GM21360 (cell line): Measurements from ENCODE around the gene LLGL2.

Experiments
- ATAC-seq: cut with Tn5 transposase; IDR thresholded peaks from one replicate; pipeline ENCODE4 v1.9.1; 2021; ENCODE audit warnings: mild to moderate bottlenecking, moderate library complexity; ENCODE audit not compliant: unreplicated experiment

LLGL2 gene

GRCh38 chr17:75546181-75546580, 20.7 kb downstream of the LLGL2 start:
- ATAC-seq, result no peak

GRCh38 chr17:75547091-75547490, 21.6 kb downstream of the LLGL2 start:
- no peak for ATAC-seq

DNA sequence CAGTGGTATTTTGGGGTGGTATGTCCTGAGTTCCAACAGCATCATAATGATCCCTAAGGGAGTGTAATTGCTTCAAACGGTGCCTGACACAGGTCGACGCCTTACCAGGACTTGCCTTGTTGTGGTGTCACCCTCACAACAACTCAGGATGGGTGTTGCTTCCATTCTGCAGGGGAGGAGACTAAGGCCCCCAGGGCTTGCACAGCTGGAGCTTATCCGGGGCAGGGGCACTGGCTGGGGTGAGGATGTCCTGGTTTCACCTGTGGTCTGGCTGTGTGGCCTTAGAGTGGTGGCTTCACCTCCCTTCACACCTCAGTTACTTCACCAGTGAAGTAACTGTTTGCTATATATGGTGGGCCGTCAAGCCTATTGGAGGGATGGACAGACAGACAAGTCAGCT, 23.3 kb downstream of the LLGL2 start:
- no peak for ATAC-seq

GRCh38 chr17:75549246-75550138, 24.0 kb downstream of the LLGL2 start:
- no peak for ATAC-seq

GRCh38 chr17:75550139-75550465, 24.6 kb downstream of the LLGL2 start:
- ATAC-seq, result no peak

DNA sequence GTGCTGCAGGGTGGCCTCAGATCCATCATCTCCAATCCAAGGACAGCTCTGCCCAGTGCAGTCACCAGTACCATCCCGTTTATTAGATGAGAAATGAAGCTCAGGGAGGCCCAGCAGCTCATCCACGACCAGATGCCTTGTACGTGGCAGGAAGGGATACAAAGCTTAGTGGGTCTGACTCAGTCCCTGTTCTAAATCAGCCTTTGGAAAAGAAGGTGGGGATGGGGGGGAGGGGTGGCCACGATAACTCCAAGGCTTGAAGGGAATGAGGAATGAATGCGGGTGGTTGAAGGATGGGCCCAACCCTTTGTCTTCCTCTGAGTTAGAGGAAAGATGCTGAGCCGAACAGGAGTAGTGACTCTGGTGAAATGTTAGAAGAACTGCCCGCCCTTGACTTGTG, 25.8 kb downstream of the LLGL2 start:
- ATAC-seq, result no peak

GRCh38 chr17:75552425-75553294, 27.2 kb downstream of the LLGL2 start:
- no peak for ATAC-seq

- no peak for ATAC-seq
Measured at GRCh38 chr17:75553295-75554110, 28.0 kb downstream of the LLGL2 start.

GRCh38 chr17:75555679-75556153, 30.2 kb downstream of the LLGL2 start:
- no peak for ATAC-seq

DNA sequence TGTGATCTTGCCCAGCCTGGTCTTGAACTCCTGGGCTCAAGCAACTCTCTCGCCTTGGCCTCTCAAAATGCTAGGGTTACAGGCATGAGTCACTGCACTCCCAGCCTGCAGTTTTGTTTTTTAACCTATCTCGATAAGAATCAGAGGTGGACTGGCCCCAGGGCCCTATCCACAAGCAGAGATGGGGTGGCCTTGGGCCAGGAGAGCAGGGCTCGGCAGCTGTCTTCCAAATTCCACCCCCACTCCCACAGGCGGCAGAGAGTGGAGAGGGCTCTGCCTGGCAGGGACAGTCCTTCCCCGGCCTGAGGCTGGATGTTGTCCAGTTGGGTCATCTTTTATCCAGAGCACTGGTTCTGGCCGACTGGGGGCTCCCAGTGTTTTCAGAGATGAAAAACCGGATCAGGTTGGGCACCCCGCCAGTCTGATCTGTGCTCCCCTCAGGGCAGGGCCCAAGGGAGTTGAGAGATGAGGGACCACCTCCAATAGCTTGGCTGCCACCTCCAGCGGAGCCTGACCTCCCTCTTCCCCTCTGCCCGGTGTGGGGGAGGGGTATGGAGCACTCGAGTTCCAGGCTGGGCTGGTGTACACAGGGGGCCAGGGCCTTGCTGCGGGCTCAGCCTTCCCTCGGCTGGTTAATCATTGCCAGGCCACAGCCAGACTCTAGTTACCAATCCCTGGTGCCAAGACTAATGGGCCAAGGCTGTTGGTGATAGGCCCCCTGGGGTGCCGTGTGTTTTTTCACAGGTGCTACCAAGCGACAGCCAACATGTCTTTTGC, 31.8 kb downstream of the LLGL2 start:
- no peak for ATAC-seq

DNA sequence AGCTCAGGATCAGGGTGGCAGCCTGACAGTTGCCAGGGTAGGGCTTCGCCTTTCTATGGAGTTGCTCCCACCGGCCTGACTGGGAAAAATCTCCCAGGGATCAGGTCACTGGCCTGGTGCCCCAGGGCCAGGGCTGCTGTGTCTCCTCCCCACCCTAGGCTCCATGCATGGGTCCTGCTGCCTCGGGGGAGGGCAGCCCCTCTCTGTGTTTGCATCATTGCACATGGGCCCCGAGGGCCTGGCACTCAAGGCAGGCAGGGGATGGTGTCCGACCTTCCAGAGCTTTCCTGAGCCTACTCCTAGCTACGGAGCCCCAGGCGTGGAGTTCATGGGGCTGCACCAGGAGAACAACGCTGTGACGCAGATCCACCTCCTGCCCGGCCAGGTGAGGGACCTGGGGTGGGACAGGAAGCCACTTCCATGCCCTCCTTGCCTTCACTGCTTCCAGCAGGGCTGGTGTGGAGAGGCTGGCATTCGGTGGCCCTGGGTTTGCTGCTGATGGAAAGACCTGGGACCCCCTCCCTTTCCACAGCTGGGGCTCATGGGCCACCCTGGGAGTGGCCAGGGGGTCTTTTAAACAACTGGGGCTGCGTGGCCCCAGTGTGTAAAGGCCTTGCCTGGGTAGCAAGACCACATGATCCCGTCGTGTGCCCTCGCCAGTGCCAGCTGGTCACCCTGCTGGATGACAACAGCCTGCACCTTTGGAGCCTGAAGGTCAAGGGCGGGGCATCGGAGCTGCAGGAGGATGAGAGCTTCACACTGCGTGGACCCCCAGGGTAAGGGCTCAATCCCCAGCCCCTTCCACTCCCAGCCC, 32.6 kb downstream of the LLGL2 start:
- no peak for ATAC-seq

DNA sequence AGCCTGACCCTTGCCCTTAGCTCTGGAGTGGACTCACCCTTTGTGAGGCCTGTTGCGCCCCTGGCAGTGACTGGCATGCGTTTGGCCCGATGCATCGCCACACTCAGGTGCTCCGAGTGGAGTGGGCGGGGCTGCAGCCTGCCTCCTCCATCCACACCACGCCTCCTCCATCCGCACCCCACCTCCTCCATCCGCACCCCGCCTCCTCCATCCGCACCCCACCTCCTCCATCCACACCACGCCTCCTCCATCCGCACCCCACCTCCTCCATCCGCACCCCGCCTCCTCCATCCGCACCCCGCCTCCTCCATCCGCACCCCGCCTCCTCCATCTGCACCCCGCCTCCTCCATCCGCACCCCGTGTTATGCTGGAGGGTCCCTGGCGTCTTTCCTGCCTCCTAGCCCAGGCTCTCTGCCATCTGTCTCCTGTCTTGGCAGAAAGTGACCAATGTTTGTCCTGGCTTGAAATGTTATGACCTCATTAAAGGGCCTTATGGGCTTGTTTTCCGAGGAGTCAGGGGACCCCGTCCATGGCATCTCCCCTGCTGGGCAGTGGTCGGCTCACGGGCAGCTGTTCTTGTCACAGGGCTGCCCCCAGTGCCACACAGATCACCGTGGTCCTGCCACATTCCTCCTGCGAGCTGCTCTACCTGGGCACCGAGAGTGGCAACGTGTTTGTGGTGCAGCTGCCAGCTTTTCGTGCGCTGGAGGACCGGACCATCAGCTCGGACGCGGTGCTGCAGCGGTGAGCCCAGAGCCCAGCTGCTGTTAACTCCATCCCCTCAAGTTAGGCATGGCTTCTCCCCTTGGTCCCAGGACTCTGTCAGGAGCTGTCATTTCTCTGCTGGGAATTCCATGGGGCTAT, 33.4 kb downstream of the LLGL2 start:
- no peak for ATAC-seq

DNA sequence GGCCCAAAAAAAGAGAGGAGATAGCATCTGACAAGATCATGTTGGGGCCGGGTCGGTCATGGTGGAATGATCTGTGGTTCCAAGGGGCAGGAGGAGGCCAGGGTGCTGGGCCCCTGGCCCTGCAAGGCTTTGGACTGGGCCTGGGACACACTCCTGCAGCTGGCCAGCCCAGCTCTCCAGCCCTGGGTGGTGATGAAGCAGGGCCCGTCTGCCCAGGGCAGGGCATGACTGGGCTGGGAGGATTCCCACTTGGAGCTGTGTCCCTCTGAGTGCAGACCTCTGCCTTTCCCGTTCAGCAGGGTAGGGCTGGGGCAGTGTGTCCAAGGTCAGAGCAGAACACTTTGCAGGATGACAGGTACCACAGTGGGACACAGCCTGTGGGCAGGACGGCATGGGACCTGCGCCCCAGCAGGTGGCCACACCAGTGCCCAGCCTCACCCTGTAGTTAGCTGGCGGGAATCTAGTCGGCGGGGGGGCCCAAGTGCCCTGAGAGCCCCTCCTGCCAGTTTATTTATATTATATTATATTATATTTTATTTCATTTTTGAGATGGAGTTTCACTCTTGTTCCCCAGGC, 34.5 kb downstream of the LLGL2 start:
- no peak for ATAC-seq

- no peak for ATAC-seq
Measured at GRCh38 chr17:75561927-75562603, 36.6 kb downstream of the LLGL2 start.

DNA sequence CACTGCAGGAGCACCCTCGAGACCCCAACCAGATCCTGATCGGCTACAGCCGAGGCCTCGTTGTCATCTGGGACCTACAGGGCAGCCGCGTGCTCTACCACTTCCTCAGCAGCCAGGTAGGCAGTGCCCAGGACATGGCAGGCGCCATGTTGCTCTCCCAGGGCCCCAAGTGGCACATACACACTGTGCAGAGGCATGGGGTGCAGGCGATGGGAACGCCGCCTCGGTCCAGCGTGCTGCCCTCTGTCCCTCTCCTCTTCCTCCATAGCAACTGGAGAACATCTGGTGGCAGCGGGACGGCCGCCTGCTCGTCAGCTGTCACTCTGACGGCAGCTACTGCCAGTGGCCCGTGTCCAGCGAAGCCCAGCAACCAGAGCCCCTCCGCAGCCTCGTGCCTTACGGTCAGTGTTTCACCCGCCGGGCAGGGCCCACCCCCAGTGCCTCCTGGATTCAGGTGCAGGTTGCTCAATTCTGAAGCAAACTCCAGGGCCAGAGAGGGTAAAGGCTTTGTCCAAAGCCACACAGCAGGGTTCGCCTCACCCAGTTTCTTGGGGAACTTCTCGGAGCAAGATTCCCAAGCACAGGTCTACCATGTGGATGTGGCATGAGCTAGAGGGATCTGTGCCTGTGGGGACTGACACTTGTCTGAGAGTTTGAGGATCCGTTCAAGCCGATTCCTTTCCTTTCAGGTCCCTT, 37.7 kb downstream of the LLGL2 start:
- no peak for ATAC-seq

- ATAC-seq, result no peak
Measured at GRCh38 chr17:75564195-75564594, 38.7 kb downstream of the LLGL2 start.

GRCh38 chr17:75565066-75565465, 39.6 kb downstream of the LLGL2 start:
- ATAC-seq, result no peak
